NCI-H2196 (cell line): Measurements from ENCODE around the gene MAP7D3.
A peak's percentile ranks its signal among the peaks of the same experiment; 100 is the strongest.
"Not testable (repeated sequence)": the region's sequence is repeated elsewhere in the genome, so short reads cannot be mapped to it uniquely, and the experiment has no call there.

ENCODE experiments used
- DNase-seq: peaks from one replicate; lab custom pipeline; 2025; ENCODE audit not compliant: unreplicated experiment; lab: John Stamatoyannopoulos, UW

MAP7D3 gene

GRCh38 chrX:136186023-136186413 lies 65.2 kb downstream of the MAP7D3 start:
- no peak for DNase-seq

- no peak for DNase-seq
Measured at GRCh38 chrX:136185401-136186022, 65.7 kb downstream of the MAP7D3 start.

GRCh38 chrX:136183917-136184316 lies 67.3 kb downstream of the MAP7D3 start:
- DNase-seq: no peak

- no peak for DNase-seq
Measured at GRCh38 chrX:136183172-136183571, 68.0 kb downstream of the MAP7D3 start.

- no peak for DNase-seq
Measured at GRCh38 chrX:136182414-136182813, 68.8 kb downstream of the MAP7D3 start.

DNA sequence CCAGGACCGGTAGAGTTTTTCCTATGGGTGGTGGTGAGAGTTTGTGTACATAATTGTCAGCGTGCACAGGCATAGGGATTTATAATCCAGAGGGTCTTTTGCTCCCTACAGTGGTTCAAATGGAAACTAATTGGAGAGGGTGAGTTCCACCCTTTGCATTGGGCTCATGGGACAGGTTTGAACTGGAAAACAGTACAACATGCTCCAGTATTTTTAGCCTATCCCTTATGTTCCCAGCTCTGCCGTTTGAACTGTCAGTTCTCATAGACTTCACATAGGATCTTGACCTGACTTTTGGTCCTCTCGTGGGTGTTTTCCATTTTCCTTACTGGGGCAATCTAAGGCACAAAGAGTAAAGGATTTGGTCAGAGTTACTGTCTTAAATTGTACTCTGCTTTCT lies 72.1 kb downstream of the MAP7D3 start:
- no peak for DNase-seq

GRCh38 chrX:136176399-136176825 lies 74.8 kb downstream of the MAP7D3 start:
- DNase-seq: no peak

- DNase-seq: no peak
Measured at GRCh38 chrX:136171420-136171819, 79.8 kb downstream of the MAP7D3 start.

DNA sequence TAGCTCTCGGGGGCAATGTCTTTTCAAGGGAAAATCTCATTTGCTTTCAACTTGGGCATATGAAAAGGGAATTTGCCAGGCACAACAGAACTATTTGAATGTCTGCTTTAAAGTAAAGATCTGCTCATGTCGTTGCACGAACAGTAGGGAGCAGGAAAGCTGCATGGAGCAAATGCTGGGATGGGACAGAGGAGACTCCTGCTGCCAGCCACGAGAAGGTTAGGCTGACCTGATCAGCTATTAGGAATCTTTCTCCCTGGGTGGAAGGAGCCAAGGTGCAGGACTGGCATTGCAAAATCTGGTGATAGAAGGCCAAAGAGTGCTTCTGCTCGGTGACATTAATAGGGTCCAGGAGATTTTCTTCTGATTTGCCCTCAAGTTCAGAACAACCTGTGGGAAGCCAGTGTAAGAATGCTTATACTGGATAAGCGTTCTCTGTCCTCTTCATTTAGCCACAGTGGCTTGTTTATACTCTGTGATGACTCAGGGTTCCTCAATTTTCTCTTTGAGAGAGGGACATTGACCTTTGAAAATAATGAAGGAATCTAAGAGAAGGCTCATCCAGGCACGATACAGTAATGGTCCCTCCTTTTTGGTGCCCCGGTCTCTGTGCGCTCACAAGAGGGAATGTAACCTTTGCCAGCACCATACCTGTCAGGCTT lies 80.9 kb downstream of the MAP7D3 start:
- DNase-seq: no peak

DNA sequence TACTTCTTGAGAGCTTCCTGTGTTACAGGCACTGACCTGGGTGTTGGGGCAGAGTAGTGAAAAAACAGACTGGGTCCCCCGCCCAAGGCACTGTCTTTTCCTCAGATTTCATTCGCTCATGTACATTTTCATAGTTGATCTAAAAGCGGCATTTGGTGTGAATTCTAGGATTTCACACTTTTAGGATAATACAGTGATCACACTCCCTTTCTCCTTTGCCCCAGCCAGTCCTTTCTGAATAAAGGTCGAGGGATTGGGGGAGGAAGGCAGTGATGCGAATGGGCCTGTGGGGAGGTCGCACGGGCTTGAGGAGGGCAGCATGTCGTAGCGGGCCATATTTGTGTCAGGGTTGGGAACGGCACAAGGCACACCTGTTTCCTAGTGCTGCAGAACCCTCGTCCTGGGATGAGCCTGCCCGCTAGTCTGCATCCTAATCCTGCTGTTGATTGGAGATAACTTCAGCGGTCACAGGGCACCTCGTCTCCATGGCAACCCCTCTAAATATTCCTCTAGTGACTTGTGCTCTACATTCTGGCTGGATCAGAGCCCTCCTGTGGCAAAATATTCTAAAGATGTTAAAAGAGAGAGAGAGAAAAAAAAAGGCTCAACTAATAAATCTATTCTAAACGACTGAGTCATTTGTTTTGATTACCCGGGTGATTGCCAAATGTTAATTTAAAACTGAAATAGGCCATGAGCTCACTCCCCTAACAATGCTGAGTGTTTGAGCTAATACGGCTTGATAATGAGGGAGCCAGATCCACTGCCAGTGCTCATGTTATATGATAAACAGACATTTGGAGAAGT lies 82.1 kb downstream of the MAP7D3 start:
- DNase-seq: peak; percentile 26

DNA sequence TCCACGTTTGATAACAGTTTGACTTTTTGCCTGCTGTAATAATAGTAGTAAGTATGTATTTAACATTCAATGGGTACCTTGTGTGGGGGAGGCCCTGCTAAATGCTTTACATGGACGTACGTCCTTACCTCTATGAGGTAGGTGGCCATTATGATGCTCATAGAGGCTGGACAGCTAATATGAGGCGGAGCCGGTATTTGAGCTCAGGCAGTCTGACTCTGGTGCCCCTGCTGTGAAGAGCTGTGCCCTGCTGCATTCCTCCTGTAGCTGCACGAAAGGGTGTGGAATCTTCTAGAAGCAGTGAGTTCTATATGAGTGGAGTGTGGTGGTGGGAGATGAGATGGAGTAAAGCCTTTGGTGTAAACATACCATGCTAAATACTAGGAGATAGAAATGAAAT lies 83.2 kb downstream of the MAP7D3 start:
- not testable (repeated sequence) for DNase-seq

DNA sequence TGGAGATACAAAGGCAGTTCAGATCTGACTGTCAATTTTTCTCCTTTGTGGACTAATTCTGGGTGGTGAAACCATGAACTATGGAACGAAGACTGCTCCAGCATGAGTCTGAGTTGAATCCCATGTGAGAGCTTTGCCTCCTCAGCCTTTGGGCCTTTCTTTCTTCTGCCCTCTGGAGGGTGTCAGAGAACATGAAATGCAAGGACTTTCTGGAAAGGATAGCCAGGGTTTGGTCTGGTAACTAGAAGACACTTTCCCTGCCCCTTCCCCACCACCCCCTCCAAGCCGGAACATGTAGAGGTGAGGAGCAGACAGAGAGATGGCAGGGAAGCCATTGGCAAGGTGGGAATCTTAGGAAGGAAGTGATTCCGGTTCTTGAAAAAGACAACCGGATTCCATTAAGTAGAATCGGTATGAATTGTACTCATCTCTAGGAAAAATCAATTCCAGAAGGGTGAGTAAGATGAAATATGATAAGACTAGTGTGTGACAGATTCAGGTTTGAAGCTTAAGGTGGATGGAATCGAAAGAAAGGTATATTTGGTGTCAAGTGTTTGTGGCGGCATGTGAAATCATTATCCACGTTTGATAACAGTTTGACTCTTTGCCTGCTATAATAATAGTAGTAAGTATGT lies 84.9 kb downstream of the MAP7D3 start:
- no peak for DNase-seq

DNA sequence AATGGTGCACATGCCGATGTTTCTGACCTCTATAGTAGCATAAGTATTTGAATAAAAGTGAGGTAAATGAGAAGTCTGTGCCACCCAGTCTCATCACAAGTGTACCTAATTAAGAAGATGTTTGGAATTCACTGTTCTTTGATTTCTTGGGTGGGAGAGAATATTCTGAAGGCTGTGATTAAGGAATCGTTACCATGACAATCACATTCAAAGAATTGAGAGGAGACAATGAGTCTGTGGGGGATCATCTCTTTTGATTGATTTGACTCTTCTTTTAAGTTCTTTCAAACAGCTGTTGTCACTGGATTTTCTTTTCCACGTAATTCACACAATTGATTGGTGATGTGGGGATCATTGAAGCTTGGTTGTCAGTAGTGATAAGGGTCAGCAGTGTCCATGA lies 85.8 kb downstream of the MAP7D3 start:
- no peak for DNase-seq

GRCh38 chrX:136163689-136164088 lies 87.5 kb downstream of the MAP7D3 start:
- DNase-seq: no peak
